ENCODE data around the gene C1orf53.

Gene C1orf53

DNA sequence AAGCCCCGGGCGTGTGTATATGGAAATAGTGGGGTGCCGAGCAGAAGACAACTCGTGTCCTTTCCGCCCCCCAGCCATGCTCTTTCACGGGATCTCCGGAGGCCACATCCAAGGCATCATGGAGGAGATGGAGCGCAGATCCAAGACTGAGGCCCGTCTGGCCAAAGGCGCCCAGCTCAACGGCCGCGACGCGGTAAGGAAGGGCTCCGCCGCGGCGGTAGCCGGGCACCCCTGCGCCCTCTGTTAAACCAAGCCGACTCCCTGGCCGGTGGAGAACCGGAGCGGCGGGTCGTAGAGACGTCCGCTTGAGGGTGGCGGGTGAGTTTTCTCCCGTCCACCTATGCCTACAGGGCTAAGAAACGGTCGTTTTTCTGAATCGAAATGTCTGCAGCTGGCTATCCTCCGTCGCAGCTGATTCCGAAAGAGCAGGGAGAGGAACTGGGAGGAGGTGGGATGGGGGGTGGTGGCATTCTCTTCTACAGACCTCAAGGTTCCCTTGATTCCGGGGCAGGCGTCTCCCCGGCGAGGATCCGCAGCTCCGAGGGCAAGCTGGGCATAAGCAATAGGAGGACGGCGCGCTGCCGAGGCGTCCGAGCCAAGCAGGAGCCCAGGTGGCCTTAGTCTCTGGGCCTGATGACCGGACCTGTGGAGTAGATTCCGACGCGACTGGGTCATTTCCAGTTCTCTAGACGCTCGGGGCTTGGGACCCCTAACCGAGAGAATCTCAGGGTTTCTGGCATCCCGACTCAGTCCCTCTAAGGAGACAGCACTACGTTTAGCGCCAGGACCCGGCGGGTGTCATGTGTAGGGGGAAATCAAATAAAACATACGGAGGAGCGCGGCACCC is 15.6 kb downstream of the C1orf53 start:
- H3K4me3 ChIP-seq (replicated peaks; ENCODE audit: low read depth, low read length): peak overlapping the region; percentile 36
- TF ChIP-seq, protein P1, sequence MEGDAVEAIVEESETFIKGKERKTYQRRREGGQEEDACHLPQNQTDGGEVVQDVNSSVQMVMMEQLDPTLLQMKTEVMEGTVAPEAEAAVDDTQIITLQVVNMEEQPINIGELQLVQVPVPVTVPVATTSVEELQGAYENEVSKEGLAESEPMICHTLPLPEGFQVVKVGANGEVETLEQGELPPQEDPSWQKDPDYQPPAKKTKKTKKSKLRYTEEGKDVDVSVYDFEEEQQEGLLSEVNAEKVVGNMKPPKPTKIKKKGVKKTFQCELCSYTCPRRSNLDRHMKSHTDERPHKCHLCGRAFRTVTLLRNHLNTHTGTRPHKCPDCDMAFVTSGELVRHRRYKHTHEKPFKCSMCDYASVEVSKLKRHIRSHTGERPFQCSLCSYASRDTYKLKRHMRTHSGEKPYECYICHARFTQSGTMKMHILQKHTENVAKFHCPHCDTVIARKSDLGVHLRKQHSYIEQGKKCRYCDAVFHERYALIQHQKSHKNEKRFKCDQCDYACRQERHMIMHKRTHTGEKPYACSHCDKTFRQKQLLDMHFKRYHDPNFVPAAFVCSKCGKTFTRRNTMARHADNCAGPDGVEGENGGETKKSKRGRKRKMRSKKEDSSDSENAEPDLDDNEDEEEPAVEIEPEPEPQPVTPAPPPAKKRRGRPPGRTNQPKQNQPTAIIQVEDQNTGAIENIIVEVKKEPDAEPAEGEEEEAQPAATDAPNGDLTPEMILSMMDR (IDR thresholded peaks at IDR 0.05; ENCODE audit: low read depth, low read length, missing control alignments): no peak
- DNase-seq (ENCODE audit: extremely low read depth, low read depth): no peak

DNA sequence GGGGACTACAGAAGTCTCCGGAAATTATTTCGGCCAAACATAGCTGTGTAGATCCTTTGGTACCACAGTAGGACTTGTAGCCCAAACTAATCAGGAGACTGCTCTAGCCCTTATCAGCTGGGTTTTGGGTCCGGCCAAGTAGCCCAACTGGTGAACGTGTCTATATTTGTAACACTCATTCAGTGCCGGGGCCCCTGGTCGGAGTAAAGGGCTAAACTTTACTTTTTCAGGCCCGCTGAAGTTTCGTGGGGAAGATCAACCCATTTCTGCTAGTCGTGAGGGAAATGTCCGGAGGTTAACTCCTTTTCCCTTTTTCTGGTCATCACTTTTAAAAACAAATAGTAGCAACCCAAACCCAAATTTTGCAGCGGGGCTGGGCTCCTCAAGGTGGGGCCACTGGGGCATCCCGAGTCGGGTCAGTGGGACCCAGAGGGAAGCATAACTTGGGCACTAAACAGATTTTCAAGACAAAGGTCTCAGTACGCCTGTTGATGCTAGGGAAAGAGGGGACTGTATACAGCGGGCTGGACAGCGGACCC is 16.4 kb downstream of the C1orf53 start:
- H3K4me3 ChIP-seq (replicated peaks; ENCODE audit: low read depth, low read length): no peak overlapping the region
- no peak for DNase-seq (ENCODE audit: extremely low read depth, low read depth)
- TF ChIP-seq, protein P1 (IDR thresholded peaks at IDR 0.05; ENCODE audit: low read depth, low read length, missing control alignments): no peak

DNA sequence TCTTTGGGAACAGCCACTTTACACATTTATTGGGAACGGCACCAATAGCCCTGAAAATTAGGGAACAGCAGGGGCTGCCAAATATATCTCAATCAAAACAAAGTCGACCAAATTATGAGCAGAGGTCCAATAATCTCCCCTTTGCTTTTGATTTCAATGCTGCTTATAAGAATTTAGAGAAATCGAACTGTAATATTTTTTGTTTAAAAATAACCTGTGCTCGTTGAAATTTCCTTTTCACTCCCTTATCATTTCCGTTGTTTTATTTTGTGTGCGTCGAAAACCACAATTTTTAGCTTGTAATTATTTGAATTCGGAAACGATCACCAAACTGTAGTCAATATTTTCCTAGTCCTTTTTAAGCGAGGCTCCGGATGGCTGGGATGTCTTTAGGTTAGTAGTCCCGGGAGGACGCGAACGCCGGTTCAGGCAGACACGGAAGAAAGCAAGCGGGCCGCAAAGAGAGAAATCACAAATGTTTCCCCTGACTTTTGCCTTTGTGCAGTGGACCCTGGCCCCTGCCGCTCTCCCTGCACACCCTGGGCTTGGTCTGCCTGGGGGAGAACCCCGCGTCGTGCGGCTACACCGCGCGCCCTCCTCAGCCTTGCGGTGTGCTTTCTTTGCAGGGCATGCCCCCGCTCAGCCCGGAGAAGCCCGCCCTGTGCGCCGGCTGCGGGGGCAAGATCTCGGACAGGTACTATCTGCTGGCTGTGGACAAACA is 17.1 kb downstream of the C1orf53 start:
- H3K4me3 ChIP-seq (replicated peaks; ENCODE audit: low read depth, low read length): no peak overlapping the region
- DNase-seq (ENCODE audit: extremely low read depth, low read depth): no peak
- TF ChIP-seq, protein P1 (IDR thresholded peaks at IDR 0.05; ENCODE audit: low read depth, low read length, missing control alignments): no peak

DNA sequence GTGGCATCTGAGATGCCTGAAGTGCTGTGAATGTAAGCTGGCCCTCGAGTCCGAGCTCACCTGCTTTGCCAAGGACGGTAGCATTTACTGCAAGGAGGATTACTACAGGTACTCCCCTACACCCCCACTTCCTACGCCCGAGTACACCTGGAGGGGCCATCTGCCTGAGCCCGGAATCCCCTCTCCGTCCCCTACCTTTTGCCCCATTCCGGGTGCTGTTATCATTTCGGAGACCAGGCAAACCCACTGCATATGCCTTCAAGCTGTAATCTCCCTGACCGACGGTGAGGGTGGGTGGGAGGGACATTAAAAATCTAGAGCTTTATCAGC is 17.6 kb downstream of the C1orf53 start:
- no peak overlapping the region for H3K4me3 ChIP-seq (replicated peaks; ENCODE audit: low read depth, low read length)
- TF ChIP-seq, protein P1 (IDR thresholded peaks at IDR 0.05; ENCODE audit: low read depth, low read length, missing control alignments): no peak
- no peak for DNase-seq (ENCODE audit: extremely low read depth, low read depth)

DNA sequence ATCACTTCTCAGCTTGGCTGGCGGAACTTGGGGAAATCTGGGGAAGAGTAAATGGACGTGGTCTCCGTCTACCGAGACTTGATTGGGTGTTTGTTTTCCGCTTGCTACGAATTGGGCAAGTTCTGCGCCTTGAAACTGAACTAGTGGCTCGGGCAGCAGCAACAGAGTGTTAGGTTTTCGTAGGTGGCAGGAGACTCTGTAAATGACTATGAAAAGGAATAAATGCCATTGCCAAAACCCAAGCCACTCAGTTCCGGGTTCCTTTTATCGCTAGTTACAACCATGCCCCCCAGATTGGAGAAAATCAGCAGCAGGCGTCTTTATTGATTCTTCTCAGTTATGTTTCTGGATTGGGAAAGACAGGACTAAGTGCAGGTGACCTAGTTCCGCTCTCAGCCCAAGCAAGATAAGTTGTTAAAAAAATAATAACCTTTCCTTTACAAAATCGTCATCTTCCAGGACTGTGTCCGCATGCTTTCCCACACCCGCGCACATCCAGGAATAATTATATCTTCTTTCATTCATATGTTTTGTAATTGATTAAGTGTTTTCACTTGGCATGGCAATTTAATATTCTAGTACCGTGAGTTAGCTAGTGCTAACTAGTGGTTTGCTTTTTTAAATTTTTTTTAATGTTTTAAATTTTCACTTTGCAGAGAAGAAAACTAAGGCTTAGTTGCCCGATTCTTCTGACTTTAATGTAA is 18.1 kb downstream of the C1orf53 start:
- TF ChIP-seq, protein P1 (IDR thresholded peaks at IDR 0.05; ENCODE audit: low read depth, low read length, missing control alignments): no peak
- no peak overlapping the region for H3K4me3 ChIP-seq (replicated peaks; ENCODE audit: low read depth, low read length)
- no peak for DNase-seq (ENCODE audit: extremely low read depth, low read depth)

DNA sequence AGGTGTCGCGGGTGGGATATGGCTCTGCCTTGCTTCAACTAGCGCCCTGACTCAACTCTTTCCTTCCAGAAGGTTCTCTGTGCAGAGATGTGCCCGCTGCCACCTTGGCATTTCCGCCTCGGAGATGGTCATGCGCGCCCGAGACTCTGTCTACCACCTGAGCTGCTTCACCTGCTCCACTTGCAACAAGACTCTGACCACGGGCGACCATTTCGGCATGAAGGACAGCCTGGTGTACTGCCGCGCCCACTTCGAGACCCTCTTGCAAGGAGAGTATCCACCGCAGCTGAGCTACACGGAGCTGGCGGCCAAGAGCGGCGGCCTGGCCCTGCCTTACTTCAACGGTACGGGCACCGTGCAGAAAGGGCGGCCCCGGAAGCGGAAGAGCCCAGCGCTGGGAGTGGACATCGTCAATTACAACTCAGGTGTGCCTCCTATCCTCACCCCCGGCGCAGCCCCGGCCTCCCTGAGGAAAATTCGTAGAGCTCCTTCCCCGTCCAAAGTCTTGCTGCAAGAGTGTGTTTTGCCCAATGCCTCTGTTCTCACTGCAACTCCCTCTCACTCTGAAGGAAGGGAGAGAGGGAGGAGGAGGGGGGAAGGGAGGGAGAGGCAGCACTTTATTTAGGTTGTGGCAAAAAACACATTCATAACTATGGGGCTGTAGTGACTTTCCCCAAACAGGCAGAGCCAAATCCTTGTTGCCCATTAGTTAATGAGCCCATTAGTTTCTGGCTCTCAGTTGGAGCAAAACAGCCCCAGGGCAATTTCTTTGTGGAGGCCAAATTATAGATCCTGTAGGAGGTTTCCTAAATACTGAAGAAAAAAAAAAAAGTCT is 19.0 kb downstream of the C1orf53 start:
- H3K4me3 ChIP-seq (replicated peaks; ENCODE audit: low read depth, low read length): no peak overlapping the region
- TF ChIP-seq, protein P1 (IDR thresholded peaks at IDR 0.05; ENCODE audit: low read depth, low read length, missing control alignments): no peak
- no peak for DNase-seq (ENCODE audit: extremely low read depth, low read depth)
